Progenitor cell of endocrine pancreas (in vitro differentiated cells): ENCODE data around the gene NAV2. TPM values are rescaled to one million over a fixed set of nuclear protein-coding genes. Genes with fewer than 3 reads are reported as not detected.

Experiments
- DNase-seq: peaks from one replicate; pipeline ENCODE4 v3.0.0; 2021; ENCODE audit warnings: low spot score; ENCODE audit not compliant: unreplicated experiment
- H3K27ac Mint-ChIP-seq: 2 replicates; pipeline ENCODE4 v1.8.0; 2021; ENCODE audit warnings: mild to moderate bottlenecking, moderate library complexity, mixed read lengths
- H3K27me3 Mint-ChIP-seq: 2 replicates; pipeline ENCODE4 v1.8.0; 2021; ENCODE audit warnings: mixed read lengths
- H3K36me3 Mint-ChIP-seq: 2 replicates; pipeline ENCODE4 v1.8.0; 2022; ENCODE audit warnings: mixed read lengths; ENCODE audit not compliant: insufficient read depth
- H3K4me1 Mint-ChIP-seq: 2 replicates; pipeline ENCODE4 v1.8.0; 2021; ENCODE audit warnings: low read depth, mixed read lengths
- H3K4me3 Mint-ChIP-seq: 2 replicates; pipeline ENCODE4 v1.8.0; 2021; ENCODE audit warnings: low read depth, mild to moderate bottlenecking, moderate library complexity, mixed read lengths
- H3K9me3 Mint-ChIP-seq: 2 replicates; pipeline ENCODE4 v1.8.0; 2021; ENCODE audit warnings: low read depth, mixed read lengths
- total RNA-seq: library from RNA; stranded (reverse); gene quantifications from 2 replicates; pipeline ENCODE4 v1.2.1, GENCODE V29; 2021
- TF ChIP-seq, protein P1 (sequence below): fragments of 200-600 bp; sonication (generic); IDR thresholded peaks from one replicate; pipeline ENCODE4 v1.5.0; 2021; ENCODE audit warnings: antibody characterized with exemption, mild to moderate bottlenecking; ENCODE audit not compliant: unreplicated experiment

Gene NAV2
- total RNA-seq, 1 donor from 2014 or later, result 88.3 TPM

DNA sequence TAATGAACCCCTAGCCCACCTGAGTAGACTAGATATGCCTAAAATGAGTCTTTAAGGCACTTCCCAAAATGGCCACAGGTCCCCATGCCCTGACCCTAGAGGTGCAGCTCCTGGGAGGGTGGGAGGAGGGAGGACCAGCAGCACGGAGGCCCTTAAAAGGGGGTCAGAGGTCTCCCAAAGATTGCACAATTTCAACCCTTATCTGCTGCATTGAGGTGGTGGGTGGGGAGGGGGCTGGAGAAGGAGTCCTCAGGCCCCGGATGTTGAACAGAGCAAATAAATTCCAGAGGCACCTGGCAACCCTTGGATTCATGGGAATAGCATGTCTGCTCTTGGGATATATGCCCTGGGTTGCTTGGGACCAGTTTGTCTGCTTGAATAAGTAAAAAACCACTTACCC lies 57.6 kb downstream of the NAV2 start:
- peaks cover 22% of the 10 kb centered on the region for H3K4me1 Mint-ChIP-seq
- TF ChIP-seq, protein P1, sequence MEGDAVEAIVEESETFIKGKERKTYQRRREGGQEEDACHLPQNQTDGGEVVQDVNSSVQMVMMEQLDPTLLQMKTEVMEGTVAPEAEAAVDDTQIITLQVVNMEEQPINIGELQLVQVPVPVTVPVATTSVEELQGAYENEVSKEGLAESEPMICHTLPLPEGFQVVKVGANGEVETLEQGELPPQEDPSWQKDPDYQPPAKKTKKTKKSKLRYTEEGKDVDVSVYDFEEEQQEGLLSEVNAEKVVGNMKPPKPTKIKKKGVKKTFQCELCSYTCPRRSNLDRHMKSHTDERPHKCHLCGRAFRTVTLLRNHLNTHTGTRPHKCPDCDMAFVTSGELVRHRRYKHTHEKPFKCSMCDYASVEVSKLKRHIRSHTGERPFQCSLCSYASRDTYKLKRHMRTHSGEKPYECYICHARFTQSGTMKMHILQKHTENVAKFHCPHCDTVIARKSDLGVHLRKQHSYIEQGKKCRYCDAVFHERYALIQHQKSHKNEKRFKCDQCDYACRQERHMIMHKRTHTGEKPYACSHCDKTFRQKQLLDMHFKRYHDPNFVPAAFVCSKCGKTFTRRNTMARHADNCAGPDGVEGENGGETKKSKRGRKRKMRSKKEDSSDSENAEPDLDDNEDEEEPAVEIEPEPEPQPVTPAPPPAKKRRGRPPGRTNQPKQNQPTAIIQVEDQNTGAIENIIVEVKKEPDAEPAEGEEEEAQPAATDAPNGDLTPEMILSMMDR, result no peak
- H3K27ac Mint-ChIP-seq, result no peak overlapping the region
- peaks cover 22% of the 10 kb centered on the region for H3K27me3 Mint-ChIP-seq
- DNase-seq, result no peak
- no peaks in the 10 kb centered on the region for H3K36me3 Mint-ChIP-seq
- no peak overlapping the region for H3K4me3 Mint-ChIP-seq
- no peaks in the 10 kb centered on the region for H3K9me3 Mint-ChIP-seq

DNA sequence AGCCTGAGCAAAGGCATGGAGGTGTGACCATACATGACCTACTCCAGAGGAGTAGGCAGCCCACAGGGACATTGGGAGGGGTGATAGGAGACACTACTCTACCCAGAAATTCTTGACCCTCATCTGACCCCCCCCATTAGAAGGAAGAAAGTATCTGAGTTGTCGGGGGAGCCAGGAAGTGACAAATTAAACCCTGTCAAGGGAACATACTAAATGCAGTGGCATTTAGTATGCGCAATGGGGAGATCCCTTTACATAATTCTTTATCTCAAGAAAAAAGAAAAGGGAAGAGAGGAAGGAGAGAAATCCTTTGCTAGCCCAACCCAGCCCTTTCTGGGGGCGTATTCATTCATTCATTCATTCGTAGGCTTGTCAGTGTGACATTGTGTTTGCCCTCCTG lies 58.8 kb downstream of the NAV2 start:
- TF ChIP-seq, protein P1, result no peak
- Mint-ChIP-seq H3K9me3 (no peaks in the 10 kb centered on the region), H3K36me3 (no peaks in the 10 kb centered on the region), H3K27me3 (peaks cover 17% of the 10 kb centered on the region), H3K27ac (no peak overlapping the region), H3K4me3 (no peak overlapping the region), H3K4me1 (peaks cover 24% of the 10 kb centered on the region)
- DNase-seq, result no peak

DNA sequence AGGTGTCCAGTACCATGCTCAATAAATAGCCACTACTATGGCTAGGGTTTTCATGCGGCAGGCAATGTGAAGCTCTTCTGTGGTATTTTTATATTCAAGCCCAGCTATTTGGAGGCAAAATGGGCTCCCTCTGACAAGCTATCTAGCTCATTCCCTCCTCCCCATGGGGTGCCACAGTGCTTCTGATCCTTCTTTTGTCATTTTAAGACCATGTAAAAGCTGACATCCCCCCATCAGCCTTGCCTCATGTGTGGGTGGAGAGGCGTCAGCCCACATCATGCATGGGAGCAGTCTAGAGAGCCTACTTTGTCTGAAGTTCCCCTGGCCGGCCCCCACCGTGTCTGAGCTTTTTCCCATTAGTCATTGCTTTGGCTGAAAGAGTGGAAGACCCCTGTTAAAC lies 59.8 kb downstream of the NAV2 start:
- Mint-ChIP-seq H3K4me1 (peaks cover 24% of the 10 kb centered on the region), H3K4me3 (no peak overlapping the region), H3K36me3 (no peaks in the 10 kb centered on the region), H3K9me3 (no peaks in the 10 kb centered on the region), H3K27ac (no peak overlapping the region), H3K27me3 (peaks cover 17% of the 10 kb centered on the region)
- TF ChIP-seq, protein P1, result no peak
- no peak for DNase-seq

DNA sequence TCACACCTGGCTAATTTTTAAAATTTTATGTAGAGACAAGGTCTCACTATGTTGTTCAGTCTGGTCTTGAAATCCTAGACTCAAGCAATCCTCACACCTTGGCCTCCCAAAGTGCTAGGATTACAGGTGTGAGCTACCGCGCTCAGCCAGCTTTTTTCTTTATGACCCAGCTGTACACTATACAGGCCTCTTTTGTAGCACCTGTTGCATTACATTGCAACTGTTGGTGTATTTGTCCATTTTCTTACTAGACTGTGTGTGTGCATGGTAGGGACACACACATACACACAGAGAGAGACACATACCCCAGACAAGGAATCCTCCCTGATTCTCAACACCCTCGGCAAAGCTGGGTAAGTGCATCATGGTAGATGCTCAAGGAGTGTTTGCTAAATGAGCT lies 61.7 kb downstream of the NAV2 start:
- Mint-ChIP-seq H3K9me3 (no peaks in the 10 kb centered on the region), H3K4me3 (no peak overlapping the region), H3K4me1 (peaks cover 33% of the 10 kb centered on the region), H3K27me3 (peaks cover 17% of the 10 kb centered on the region), H3K36me3 (no peaks in the 10 kb centered on the region), H3K27ac (no peak overlapping the region)
- DNase-seq, result no peak
- TF ChIP-seq, protein P1, result no peak

DNA sequence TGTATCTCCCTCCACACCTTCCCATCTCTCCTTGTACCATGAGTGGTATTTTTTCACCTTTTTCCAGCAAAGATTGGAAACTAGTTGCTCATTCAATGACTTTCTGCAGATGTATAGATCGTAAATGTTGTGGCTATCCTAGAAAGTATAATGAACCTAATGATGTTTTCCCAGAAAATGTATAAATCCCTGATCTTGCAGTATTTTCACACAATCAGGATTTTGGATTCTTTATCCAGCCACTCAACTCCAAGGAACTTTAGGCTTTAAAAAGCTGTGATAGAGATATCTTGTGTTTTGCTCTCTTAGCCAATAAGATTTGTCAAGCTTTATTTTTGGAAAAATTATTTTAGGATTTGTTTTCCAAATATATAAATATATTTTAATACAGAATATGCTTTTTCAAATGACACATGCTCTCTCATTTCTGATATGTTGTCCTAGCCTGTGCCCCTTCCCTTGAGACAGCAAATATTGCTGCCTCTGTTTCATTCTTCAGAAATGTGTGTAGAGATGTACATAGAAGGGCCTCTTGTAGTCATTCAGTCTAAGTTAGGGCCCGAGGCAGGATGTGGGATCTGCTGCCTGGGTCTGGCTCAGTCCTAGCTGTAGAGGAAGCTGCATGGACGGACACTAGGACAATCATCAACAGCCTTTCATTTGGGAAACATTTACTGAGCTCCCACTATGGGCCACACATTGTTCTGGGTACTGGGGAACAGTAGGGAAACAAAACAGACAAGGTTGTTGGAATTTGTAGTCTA lies 62.4 kb downstream of the NAV2 start:
- Mint-ChIP-seq H3K27ac (no peak overlapping the region), H3K27me3 (peaks cover 17% of the 10 kb centered on the region), H3K4me3 (peak overlapping the region; percentile 52), H3K9me3 (no peaks in the 10 kb centered on the region), H3K4me1 (peaks cover 37% of the 10 kb centered on the region), H3K36me3 (no peaks in the 10 kb centered on the region)
- TF ChIP-seq, protein P1, result no peak
- no peak for DNase-seq
